ENCODE data around the gene SLC7A5.
"Not testable (repeated sequence)": the region's sequence is repeated elsewhere in the genome, so short reads cannot be mapped to it uniquely, and the experiment has no call there.

Gene SLC7A5

DNA sequence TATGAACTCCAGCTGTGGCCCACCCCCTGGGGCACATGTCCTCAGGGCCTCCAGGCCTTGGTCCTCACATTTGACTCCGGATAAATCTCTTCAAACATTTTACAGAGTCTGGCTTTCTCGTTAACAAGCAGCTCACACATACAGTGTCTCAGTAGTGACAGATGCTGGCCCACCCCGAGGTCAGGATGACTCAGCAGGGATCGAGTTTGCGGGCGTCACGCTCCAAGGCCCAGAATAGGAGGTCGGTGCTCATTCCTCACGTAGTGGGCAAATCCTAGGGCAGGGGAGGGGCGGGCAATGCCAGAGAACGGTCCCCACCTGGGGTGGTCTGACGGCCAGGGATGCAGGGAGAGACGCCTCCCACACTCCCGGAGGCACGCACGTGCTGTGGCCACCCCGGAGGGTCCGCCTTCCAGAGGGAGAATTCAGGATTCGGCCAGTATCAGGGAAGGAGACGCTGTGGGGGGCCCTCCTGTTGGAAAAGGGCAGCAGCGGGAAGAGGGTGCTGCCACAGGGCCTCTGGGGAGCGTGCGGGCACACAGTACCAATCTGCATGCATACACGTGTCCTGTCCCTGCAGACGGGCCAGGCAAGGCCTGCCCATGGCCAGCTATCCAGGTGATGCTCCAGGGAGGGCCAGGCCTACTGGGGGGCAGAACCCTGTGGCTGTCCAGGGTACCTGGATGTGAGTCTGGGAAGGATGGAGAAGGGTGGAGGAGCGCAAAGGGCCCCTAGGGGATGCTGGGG, 8.6 kb downstream of the SLC7A5 start:
- no peak for DNase-seq

DNA sequence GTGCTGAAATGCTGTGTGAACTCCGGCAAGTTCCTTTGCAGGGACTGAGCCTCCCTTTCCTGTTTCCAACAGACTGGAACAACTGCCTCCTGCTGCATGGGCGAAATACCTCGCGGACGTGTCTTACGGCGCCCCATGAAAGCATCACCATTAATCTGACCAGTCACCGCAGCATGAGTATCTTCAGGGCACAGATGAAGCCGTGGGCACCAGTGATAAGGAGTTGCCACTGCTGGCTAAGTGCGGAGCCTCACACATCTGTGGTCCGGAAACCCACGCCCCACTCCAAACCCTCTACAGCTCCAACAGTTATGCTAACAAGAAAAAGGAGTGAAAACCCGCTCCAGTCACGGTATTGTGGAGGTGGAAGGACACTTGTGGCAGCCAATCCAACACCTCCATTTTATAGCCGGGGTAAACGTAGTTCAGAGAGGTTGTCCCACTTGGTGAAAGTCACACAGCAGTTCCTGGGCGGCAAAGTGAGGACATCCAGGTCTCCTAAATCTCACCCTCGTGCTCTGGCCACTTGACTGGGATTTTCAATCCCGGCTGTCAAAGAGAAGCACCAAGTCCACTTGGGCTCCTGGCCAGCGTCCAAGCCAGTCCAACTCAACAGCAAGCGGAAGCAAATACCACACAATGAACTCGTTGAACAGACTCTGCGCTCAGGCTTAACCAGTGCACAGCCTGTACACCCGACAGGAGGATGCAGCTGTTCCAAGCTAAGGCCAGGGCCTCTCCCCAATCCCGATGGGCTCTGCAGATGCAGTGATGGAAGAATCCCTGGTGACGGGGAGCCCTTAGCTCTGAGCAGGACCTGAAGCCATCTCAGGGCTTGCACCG, 10.9 kb downstream of the SLC7A5 start:
- DNase-seq = not testable (repeated sequence)

DNA sequence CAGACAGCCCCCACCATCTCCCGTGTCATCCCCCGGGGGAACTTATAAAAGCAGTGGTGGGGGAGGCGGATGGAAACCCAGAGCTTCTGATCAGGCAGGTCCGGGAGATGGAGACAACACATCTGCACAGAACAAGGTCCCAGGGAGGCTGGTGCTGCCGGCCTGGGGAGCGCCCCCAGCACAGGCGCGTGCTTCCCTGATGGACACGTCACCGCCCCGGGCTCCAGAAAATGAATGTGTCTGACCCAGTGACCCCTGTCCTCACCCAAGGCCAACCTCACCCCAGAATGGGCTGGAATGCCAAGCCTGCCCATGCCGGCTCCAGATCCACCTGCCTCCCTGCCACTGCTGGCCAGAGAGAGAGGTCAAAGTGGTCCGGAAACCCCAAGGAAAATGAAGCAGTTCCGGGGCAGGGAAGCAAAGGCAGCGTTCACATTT, 12.5 kb downstream of the SLC7A5 start:
- DNase-seq = no peak

DNA sequence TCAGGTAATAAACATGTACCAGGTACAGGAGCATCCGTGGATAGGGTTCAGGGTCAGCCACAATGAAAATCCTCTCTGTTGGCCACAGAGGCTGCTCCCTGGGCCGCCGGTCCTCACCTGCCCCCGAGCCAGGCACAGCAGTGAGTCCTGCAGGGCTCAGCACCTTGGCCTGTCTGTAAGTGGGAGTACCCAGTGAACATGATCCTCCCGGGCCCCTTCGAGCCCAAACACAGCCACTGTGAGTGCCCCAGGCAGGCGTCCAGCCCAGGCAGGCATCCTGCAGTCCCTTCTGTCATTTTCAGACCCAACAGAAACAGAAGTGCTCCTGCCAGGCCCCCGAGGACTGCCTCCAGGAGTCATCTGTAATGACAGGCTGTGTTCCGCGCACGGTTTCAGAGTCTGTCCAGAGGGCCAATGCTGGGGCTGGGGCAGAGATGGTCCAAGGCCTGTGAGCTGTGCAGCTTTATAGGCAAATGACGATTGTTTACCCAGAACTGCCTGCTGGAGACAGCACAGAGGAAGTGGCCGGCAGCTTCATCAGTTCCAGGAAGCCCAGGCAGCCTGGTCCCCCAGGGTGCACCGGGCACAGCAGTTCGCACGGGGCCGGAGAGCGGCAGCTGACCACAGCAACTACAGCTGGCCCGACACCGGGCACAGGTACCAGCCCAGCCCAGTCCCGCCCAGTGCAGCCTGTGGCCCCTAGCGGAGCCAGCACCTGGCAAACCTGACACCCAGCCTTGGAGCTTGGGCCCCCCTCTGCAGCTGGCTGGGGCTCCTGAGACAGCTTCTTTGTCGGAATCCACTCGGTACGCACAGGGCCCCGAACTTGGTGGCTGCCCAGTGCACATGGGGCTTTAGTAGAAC, 13.2 kb downstream of the SLC7A5 start:
- DNase-seq = no peak

DNA sequence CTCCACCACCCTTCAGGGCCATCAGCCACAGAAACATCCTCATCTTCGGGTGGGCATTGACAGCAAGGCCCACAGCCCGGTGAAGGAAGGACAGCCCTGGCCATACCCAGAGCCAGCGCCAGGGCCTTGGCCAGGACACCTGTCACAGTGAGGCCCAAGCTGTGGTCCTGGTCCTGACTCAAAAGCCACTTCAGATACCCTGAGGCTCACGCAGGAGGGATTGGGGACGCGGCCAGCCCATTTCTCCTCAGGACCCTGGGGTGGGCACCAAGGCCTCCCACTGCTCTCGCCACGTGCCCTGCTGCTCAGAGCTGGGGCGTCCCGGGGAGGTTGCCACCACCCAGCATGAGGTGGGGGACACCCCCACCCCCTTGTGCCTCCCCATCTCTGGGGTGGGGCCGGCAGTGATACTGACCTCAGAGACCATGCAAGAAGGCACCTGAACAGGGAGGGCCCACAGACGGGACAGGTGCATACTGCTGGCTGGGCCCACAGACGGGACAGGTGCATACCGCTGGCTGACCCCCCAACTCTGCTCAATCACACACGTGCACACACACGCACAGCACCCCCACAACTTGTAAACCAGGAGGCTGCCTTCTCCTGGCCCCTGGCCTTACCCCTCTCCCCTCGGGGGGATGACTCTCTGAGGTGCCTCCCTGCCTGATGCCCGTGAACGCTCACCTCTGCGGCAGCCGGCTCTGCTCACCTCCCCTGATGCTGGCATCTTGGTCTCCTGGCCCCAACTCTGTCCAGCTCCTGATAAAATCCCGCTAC, 14.2 kb downstream of the SLC7A5 start:
- DNase-seq = no peak

DNA sequence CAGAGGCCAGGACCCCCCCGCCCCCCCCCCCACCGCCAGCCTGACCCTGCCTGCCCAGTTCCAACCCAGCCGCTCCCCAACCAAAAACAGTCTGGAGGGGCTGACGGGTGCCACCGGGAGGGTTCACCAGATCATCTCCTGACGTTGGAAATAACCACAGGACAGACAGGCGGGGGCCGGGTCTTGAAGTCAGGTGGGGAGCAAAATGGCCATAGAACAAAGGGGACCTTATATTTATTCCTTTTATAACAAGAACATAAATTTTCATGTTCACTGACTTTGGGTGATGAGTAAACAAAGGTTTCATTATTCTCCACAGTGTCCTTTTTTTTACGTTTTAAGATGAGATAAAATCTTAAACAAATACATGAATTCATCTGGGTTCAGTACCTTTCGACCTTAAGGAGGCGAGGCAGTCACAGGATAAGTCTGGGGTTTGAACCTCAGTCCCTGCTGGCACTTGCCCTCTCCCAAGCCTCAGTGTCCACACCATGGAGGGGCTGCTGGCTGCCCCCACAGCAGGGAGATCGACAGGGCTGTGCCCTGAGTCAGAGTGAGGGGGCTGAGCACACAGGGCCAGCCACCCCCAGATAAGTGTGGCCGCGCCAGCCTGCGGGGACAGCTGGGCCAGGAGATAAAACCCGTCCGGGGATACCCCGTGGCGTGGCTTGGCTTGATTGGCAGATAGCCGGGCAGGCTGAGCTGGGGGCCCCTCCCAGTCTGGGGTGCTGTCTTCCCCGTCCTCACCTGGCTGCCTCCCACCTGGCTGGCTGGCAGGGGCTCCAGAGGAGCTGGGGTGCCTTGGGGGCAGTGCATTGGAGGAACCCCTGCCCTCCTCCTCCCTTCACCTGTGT, 15.0 kb downstream of the SLC7A5 start:
- no peak for DNase-seq

DNA sequence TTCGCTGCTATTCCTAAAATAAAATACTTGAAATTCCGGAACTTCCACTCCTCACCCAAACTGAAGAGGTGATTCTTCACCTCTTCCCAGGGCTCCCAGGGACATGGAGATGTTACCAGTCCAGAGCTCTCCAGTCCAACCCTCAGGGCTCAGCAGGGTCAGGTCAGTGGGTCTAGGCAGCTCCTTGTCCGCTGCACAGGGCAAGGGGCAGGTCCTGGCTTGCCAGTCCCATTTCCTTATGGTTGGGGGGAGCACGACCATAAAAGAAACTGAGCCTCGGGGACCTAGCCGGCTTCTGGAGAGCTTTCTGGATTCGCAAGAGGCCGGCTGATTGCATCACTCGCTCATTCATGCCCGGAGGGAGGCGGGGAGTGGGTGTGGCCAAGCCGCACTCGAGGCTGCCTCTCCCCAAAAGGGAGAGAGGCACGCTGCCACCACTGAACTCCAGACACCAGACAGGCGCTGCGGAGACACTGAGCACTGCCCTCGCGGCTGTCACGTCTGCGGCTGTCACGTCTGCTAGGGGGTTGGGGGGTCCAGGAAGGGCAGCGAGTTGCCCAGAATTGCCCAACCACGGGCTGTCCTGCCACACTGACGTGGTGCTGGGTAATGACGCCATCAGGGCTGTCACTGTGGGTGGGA, 15.8 kb downstream of the SLC7A5 start:
- peak; percentile 40 for DNase-seq

DNA sequence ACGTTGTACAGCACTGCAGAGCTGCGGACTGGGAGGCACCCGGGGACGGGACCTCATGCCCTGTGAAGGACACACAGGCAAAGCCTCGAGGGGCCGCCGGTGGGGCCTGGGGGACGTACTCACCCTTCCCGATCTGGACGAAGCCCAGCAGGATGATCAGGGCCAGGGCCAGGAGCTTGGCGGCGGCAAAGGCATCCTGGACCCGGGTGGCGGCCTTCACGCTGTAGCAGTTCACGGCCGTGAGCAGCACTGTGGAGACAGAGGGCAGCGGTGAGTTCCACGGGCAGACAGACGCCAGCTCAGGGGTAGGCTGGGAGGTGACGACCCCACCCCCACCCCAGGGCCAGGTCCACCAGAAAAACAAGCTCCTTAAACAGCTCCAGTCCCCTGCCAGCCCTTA, 17.7 kb downstream of the SLC7A5 start:
- DNase-seq = no peak

DNA sequence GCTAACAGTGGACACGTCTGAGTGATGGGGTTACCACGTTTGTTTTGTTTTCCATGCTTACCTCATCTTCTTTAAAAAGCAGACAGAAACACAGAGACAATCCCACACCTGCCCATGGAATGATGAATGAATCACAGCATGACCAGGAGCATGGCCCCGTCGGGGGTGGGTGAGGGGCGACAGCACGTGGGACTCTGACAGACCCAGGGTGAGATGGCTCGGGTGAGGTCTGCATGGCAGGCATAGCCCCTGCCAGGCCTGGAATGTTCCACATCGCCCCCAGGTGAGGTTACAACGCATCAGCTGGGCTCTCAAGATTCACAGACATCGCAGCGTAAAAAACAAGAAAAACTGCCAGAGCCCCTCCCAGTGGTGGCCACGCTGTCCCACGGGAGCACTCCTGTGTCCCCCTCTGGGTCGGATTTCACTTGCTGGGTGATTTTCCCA, 18.1 kb downstream of the SLC7A5 start:
- no peak for DNase-seq

DNA sequence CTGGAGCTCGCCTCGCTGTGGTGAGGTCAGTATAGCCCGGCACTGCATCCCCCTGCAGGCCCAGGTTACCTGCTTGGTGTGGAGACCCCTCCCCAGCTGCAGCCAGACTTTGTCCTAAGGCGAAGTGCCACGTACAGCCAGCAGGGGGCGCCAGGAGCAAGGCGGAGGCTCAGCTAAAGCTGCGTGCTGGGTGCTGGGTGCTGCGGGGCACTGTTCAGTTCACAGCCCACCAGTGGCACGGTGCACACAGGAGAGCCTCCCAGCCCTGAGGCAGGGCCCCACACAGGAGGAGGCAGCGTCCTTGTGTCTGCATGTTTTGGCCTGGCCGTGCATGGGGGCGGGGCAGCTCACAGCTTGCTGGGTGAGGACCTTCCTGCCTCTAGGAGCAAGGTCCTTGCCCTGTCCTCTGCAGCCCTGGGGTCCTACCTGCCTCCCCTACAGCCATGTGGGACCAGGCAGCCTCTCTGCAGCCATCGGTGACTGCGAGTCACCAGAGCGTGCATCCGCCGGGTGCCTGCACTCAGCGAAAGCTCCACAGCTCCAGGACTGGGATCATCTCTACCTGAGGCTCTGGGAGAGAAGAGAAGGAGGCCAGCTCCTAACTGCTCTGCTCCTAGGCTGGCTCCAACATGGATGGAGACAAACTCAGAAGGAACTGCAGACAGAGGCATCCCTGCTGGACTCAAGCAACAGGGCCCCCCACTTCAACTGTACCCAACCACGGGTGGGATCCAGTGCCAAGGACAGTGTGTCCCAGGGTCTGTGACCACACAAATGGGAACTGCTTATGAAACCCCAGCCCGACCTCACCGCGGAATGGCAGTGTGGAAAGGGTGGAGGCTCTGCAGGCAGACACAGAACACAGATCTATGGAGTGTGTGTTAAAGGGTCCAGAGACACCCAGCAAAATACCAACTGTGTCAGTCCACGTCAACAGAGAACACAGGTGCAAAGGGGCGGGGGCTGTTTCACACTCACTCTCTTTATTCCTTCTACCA, 19.0 kb downstream of the SLC7A5 start:
- DNase-seq = no peak

DNA sequence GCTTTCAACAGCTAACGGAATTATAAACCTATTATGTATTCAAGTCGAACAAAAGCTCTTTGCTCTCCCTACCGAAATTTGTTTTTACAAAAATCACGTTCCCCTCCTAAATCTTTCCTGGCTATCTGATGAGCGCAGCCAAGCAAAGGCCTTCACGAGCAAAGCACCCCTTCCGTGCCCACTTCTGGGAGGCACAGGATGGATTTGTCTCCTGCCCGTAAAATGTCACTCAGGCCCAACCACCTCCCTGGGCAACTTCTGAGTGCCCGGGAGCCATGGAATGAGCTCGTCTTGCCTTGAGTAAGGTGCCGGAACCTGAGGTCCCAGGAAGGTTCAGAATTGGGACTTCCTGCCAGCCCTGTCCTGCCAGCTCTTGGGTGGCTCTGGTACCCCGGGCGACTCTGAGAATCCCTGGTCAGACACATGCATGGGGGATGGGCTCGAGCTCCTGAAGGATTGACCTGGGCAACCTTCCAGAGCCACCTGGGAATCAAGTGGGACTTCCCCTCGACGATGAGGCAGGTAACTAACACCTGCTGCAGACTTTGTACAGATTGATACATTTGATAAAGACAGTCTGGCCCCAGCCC, 19.8 kb downstream of the SLC7A5 start:
- no peak for DNase-seq

DNA sequence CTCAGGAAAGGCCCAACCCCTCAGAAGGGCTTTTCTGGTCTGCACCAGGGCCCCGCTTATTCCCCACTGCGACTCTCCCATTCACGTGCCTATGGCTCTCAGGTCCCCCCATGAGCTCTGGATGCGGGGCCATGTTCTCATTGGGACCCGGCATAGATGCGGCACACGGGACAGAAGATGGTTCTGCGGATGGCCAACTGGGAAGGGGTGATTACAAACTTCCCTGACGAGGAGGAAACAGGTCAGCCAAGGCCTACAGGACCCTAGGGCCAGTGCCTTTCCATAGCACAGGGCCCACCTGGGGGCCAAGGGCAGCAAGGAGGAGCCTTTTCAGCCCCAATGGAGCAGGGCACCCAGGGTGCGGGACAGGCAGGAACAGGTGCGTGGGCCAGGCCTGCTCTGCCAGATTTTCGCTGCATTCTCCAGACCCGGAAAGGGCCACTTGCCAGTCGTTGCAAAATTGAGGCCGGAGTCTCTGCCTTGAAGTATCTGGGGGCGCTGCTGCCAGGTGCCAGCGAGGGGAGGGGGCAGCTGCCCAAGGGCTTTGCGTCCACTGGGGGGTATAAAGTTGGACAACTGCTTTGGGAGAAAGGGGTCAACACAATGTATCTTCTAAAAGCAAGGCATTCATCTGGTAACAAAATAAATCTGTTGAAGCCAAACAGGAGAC, 20.5 kb downstream of the SLC7A5 start:
- no peak for DNase-seq

DNA sequence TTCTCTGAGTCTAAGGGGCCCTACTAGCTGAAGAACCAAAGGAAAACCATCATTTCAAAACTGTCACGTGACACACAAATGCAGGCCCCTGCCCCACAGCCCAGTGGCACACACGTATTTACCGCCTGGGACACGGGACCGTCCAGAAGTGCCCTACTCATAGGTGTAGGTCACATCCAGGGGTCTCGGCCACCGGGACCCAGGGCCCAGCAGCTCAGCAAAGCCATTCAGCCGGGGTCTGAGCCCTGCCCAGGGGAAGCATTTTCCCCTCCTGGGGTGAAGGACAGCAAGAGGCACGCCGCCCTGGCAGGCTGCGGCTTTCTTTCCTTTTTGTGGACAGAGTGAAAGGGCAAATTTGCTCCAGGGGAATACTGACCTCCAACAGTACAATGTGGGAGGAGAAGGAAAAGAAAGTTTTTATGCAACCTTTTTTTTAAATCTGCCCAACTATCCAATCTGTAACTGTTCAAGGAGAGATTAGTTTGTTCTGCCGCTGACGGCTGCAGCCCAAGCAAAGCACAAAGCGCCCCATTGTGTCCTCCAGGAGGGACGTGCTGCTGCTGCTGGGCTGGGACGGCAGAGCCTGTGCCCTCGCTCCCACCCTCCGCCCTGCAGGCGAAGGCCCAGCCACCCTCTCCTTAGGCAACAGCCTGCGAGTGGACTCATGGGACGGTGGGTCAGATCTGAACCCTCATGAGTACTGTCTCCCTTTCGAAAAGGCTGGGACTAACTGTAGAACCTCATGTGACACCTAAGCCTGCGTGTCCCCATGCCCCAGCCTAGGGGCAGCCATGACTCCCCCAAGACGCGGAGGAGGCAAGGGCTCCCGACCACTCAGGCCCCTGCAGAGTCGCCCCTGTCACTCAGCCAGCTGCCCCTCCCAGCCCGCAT, 21.3 kb downstream of the SLC7A5 start:
- DNase-seq = no peak

DNA sequence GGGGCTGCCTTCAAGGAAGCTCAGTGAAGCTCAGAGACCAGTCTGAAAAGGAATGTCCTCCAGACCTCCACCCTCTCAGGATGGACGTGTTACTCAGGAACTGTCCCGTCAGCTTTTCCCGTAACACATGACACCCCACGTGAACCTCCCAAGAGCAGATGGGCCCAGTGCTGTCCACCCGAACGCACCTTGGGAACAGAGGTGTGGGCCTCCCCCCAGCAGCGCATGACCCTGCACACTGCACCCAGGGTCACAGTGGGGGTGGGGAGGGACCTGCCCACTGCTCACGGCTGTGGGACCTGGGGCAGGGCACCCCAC, 21.9 kb downstream of the SLC7A5 start:
- DNase-seq = no peak

DNA sequence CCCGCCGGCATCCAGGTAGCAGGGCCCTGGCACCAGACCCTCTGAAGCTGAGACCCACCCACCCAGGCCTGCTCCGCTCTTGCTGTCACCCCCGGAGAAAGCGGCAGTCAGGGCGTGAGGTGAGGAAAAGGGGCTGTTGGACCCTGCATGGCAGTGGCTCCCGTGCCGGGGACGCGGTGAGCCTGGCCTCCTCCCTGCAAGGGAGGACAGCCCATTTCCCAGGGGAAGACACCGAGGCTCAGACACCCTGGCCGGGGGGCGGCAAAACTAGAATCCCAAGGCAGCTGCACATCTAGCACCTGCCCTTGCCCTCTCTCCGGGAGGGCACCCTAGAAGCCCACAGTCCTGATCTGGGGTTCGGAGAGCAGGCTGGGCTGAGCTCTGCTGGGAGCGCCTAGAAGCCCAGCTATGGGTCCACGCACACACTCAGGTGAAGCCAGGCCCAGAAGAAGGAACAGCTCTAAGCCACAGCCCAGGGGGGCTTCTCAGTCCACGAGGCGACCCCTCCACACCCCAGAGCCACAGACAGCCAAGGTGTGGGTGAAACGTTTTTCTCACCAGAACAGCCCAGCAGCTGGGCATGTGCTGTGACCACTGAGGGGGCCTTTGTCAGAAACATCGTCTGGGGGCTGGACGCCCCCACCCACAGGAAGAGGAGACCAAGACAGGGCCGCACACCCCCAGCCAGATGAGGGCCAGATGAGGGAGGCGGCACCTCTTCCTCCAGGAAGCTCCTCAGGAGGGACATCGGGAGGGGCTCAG, 22.4 kb downstream of the SLC7A5 start:
- no peak for DNase-seq

DNA sequence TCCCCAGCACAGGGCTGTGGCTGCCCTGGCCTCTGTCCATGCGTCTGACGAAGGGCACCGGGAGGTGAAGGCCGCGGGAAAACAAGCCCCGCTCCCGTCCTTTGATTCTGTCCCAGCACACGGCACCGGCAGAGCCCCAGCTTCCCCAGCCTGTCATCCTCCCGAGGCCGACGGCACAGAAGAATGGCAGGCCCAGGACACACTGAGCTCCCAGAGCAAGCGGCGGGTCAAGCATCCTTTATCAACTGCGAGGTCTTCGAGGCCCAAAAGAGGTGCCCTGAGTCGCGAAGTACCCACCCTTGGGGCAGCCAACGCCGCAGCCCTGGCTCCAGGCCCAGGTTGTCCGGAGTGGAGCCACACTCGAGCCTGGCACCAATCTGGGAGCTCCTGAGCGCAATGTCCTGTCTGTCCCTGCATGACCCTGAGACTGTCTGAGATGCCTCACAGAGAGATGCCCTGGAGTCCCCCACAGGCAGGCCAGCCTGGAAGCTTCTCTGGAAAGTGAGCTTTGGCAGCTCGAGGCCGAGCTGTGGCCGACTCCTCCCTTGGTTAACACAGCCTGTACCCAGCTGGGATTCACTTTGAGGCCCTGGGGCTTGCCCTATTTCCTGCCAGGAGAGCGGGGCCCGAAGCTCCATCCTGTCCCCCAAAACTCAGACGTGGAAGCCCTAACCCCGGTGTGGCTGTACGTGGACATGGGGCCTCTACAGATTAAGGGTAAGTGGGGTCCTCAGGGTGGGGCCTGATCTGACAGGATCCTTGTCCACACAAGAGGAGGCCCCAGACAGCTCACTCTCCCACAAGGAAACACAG, 23.3 kb downstream of the SLC7A5 start:
- no peak for DNase-seq

All from SIG-M5 (cell line).